Measurements from ENCODE around the gene ENO2.

Gene ENO2

DNA sequence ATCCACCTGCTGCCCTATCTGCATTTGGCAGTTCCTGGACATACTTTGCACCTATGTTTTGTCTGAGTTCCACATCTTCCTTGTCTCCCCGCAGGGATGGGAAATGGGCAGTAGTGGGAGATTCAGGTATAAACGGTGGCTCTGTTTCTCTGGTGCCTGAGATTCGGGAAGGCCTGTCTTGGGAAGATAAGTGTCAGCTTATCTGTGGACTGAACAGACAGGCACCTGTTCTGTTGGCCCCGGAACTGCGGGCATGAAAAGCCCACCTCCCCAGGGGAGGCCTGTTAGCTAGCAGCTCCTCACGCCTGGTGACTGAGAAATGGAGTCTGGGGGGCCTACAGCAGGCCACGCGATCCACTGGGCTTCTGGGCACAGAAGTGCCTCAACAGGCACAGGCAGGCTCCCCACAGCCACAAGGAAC, 50.2 kb downstream of the ENO2 start:
- Mint-ChIP-seq H3K27me3 (no peaks in the 10 kb centered on the region), H3K9me3 (no peaks in the 10 kb centered on the region), H3K36me3 (peaks cover 25% of the 10 kb centered on the region), H3K4me1 (peaks cover 62% of the 10 kb centered on the region), H3K27ac (peak overlapping the region; percentile 96), H3K4me3 (peak overlapping the region; percentile 66)

DNA sequence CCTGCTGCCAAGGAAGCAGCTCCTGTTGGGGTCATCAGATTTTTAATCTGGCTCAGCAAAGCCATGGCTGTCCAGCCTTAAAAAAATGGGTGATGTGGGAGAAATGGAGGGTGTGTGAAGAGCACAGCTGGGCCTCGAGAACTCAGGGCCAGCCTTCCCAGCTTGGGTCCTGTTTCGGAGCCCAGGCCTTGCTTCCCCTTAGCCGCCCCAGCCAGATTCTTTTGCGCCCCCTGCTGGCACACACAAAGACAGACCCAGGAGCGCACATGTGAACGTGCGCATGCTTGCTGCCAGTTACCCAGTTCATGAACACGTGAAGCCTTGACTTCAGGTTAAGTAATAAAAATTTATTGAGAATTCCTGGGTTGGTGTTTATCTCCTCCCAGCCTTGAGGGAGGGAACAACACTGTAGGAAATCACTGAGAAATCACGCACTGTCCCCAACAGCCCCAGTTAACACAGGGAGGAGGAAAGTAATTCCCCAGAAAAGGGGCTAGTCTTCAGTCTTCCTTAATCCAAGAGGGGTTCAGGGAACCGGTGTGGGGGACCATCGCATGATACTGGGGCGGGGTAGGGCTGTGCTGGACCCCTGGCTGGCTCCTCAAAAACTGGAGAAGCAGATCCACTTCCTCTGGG, 50.8 kb downstream of the ENO2 start:
- H3K9me3 Mint-ChIP-seq, result no peaks in the 10 kb centered on the region
- H3K27ac Mint-ChIP-seq, result peak overlapping the region; percentile 96
- H3K27me3 Mint-ChIP-seq, result no peaks in the 10 kb centered on the region
- peaks cover 25% of the 10 kb centered on the region for H3K36me3 Mint-ChIP-seq
- H3K4me1 Mint-ChIP-seq, result peaks cover 59% of the 10 kb centered on the region
- peak overlapping the region; percentile 66 for H3K4me3 Mint-ChIP-seq

DNA sequence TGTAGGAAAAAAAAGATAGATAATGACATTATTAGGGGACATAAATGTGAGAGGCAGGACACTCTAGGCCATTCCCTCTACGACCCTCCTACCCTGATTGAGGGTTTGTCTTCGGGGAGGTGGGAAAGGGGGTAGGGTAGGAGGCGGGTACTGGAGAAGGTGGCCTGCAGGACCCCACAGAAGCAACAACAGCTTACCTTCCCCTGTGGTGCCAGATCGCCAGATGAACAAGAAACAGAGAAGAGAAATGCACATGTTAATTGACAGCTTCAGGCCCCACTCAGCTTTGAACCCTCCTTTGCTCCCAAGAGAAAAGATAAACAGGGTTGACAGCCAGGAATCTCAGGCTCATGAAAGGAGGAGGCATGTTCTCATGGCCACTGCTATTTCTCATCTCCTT, 51.3 kb downstream of the ENO2 start:
- H3K27me3 Mint-ChIP-seq, result no peaks in the 10 kb centered on the region
- peaks cover 25% of the 10 kb centered on the region for H3K36me3 Mint-ChIP-seq
- no peaks in the 10 kb centered on the region for H3K9me3 Mint-ChIP-seq
- peak overlapping the region; percentile 96 for H3K27ac Mint-ChIP-seq
- peaks cover 54% of the 10 kb centered on the region for H3K4me1 Mint-ChIP-seq
- peak overlapping the region; percentile 66 for H3K4me3 Mint-ChIP-seq

DNA sequence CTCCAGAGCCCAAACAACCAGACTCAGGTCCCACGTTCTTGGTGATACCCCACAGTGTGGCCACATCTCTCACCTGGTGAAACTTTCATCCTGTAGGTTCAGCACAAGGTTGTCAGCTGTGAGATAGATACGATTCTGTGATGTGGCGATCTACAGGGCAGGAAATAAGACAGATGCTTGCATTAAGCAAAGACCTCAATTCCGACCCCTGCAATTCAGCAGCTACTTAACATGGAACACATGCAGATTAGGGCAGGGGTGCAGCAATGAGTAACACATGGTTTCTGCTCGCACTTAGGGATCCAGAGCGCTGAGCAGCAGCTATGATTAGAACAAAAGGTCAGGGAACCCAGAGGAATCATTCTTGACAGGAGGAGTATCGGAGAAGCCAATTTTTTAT, 52.0 kb downstream of the ENO2 start:
- Mint-ChIP-seq H3K4me1 (peaks cover 51% of the 10 kb centered on the region), H3K9me3 (no peaks in the 10 kb centered on the region)

DNA sequence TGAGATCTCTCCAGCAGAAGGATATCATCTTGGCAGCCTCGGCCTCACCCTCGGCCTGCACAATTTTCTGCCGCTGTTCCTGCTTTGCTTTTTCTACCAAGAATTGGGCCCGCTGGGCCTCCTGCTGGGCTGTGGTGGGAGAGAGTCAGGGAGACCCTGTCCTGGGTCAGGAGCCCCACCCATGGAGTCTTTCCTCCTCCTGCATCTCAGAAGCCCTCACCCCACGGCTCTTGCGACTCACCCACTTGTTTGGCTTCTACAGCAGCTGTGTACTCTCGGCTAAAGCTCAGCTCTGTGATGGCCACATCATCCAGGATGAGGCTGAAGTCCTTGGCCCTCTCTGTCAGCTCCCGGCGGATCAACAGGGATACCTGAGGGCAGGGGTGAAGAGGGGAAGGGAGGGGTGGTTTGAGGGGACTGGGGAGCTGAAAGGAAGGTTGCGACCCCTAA, 53.3 kb downstream of the ENO2 start:
- peaks cover 31% of the 10 kb centered on the region for H3K36me3 Mint-ChIP-seq
- no peaks in the 10 kb centered on the region for H3K9me3 Mint-ChIP-seq
- H3K4me3 Mint-ChIP-seq, result no peak overlapping the region
- H3K27ac Mint-ChIP-seq, result peak overlapping the region; percentile 17
- no peaks in the 10 kb centered on the region for H3K27me3 Mint-ChIP-seq
- H3K4me1 Mint-ChIP-seq, result peaks cover 50% of the 10 kb centered on the region

More for the DNA sequence above, 52.0 kb downstream of the ENO2 start:
- Mint-ChIP-seq H3K27me3 (no peaks in the 10 kb centered on the region), H3K36me3 (peaks cover 26% of the 10 kb centered on the region), H3K27ac (peak overlapping the region; percentile 69), H3K4me3 (peak overlapping the region; percentile 67)

DNA sequence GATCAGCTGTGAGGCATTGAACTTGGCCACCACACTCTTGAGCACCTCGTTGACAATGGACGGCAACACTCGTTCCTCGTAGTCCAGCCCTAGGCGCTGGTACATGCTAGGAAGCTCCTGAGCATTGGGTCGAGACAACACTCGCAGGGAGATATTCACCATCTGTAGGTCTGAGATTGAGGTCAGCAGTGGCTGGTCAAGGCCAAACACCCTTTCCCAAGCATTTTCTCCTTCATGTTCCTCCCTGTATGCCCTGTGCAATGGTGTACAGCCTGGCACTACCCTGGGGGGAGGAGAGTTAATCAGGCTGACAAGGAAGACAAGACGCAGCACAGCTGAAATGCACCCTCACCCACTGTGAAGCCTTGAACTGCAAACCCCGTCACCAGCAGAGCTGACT, 54.0 kb downstream of the ENO2 start:
- peaks cover 31% of the 10 kb centered on the region for H3K36me3 Mint-ChIP-seq
- H3K27ac Mint-ChIP-seq, result peak overlapping the region; percentile 85
- H3K27me3 Mint-ChIP-seq, result no peaks in the 10 kb centered on the region
- peak overlapping the region; percentile 99 for H3K4me3 Mint-ChIP-seq
- H3K9me3 Mint-ChIP-seq, result no peaks in the 10 kb centered on the region
- peaks cover 52% of the 10 kb centered on the region for H3K4me1 Mint-ChIP-seq

DNA sequence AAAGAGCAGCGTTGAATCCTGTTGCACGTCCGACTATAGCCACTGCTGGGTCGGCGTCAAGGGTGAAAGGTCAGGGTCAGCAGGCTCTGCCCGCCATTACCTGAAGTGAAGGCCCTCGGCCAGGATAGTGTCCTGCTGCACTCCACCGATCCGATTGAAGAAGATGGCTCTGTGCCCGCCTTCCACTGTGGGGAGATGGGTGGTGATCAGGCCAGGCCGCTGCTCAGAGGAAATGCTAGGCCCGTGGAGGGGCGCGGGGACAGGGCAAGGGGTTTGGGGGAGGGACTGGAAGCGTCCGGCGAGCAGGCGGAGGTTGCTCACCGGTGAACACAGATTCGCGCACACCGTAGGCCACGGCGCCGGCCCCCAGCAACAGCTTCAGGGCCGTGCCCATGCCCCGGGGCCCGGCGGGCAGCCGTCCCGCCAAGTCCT, 55.7 kb downstream of the ENO2 start:
- H3K9me3 Mint-ChIP-seq, result no peaks in the 10 kb centered on the region
- H3K27ac Mint-ChIP-seq, result peak overlapping the region; percentile 100

More for the DNA sequence above, 55.7 kb downstream of the ENO2 start:
- Mint-ChIP-seq H3K36me3 (peaks cover 34% of the 10 kb centered on the region), H3K4me3 (peak overlapping the region; percentile 99), H3K27me3 (no peaks in the 10 kb centered on the region), H3K4me1 (peaks cover 51% of the 10 kb centered on the region)
